WTC11 (cell line): ENCODE results near the gene TP53BP2. TPM values are rescaled to one million over a fixed set of nuclear protein-coding genes. Genes with fewer than 3 reads are reported as not detected.

Experiments used
- ATAC-seq: fragments of 200-7000 bp; cut with Tn5 transposase; 2 replicates; pipeline ENCODE4 v1.10.0; 2021; ENCODE audit warnings: mild to moderate bottlenecking, moderate library complexity
- CTCF ChIA-PET: fragments of 300-600 bp; sonication (Branson Sonifier 250); formaldehyde crosslinking; loops from one replicate; lab custom pipeline; 2021; ENCODE audit warnings: antibody characterized with exemption; lab: Charles Lee
- POLR2A ChIA-PET: fragments of 350-600 bp; sonication (Branson Sonifier 250); formaldehyde crosslinking; loops from one replicate; lab custom pipeline; 2021; ENCODE audit warnings: antibody characterized with exemption; lab: Charles Lee
- DNase-seq: peaks from one replicate; pipeline ENCODE4 v3.0.0; 2021; ENCODE audit warnings: low spot score
- H3K27ac Mint-ChIP-seq: 2 replicates; pipeline ENCODE4 v1.8.0; 2021; ENCODE audit warnings: mixed read lengths
- H3K27me3 Mint-ChIP-seq: 2 replicates; pipeline ENCODE4 v1.8.0; 2021; ENCODE audit warnings: low read depth, mild to moderate bottlenecking, moderate library complexity, mixed read lengths
- H3K36me3 Mint-ChIP-seq: 2 replicates; pipeline ENCODE4 v1.8.0; 2021; ENCODE audit warnings: mixed read lengths
- H3K4me1 Mint-ChIP-seq: 2 replicates; pipeline ENCODE4 v1.8.0; 2022; ENCODE audit warnings: mixed read lengths
- H3K4me3 Mint-ChIP-seq: 2 replicates; pipeline ENCODE4 v1.8.0; 2021; ENCODE audit warnings: mild to moderate bottlenecking, moderate library complexity, mixed read lengths
- H3K9me3 Mint-ChIP-seq: 2 replicates; pipeline ENCODE4 v1.8.0; 2021; ENCODE audit warnings: mixed read lengths
- ATF3 ChIP-seq: sonication (generic); formaldehyde crosslinking; conservative IDR thresholded peaks from 2 replicates; pipeline ENCODE4 v1.8.1; 2022; ENCODE audit warnings: mild to moderate bottlenecking, missing genetic modification reagents
- CTCF ChIP-seq: fragments of 200-600 bp; IDR thresholded peaks from 2 replicates; pipeline ENCODE4 v1.8.0; 2022; ENCODE audit warnings: antibody characterized with exemption
- E2F5 ChIP-seq: sonication (generic); formaldehyde crosslinking; IDR thresholded peaks from 2 replicates; pipeline ENCODE4 v1.8.1; 2022; ENCODE audit warnings: mild to moderate bottlenecking, moderate library complexity, missing genetic modification reagents
- ELF4 ChIP-seq: sonication (generic); formaldehyde crosslinking; IDR thresholded peaks from 2 replicates; pipeline ENCODE4 v1.8.1; 2022; ENCODE audit warnings: low read depth, mild to moderate bottlenecking, moderate library complexity, missing genetic modification reagents
- EMX1 ChIP-seq: fragments of 250-450 bp; sonication (Bioruptor Pico); IDR thresholded peaks from 2 replicates; pipeline ENCODE4 v1.8.0; 2021; ENCODE audit warnings: mild to moderate bottlenecking
- ESRRA ChIP-seq: sonication (generic); formaldehyde crosslinking; IDR thresholded peaks from 2 replicates; pipeline ENCODE4 v1.8.1; 2022; ENCODE audit warnings: mild to moderate bottlenecking, missing genetic modification reagents, borderline replicate concordance
- FOXP4 ChIP-seq: sonication (generic); formaldehyde crosslinking; IDR thresholded peaks from 2 replicates; pipeline ENCODE4 v1.8.0; 2022; ENCODE audit warnings: mild to moderate bottlenecking, missing genetic modification reagents
- HMGXB4 ChIP-seq: sonication (generic); formaldehyde crosslinking; IDR thresholded peaks from 2 replicates; pipeline ENCODE4 v1.8.1; 2023; ENCODE audit warnings: mild to moderate bottlenecking, moderate library complexity, missing genetic modification reagents
- MYBL2 ChIP-seq: sonication (generic); formaldehyde crosslinking; IDR thresholded peaks from 2 replicates; pipeline ENCODE4 v1.8.1; 2023; ENCODE audit warnings: mild to moderate bottlenecking, moderate library complexity, missing genetic modification reagents
- NFATC4 ChIP-seq: fragments of 250-450 bp; sonication (Bioruptor Pico); IDR thresholded peaks from 2 replicates; pipeline ENCODE4 v1.9.0; 2021; ENCODE audit warnings: mild to moderate bottlenecking
- PRDM15 ChIP-seq: sonication (generic); formaldehyde crosslinking; IDR thresholded peaks from 2 replicates; pipeline ENCODE4 v1.8.0; 2022; ENCODE audit warnings: missing genetic modification reagents
- PREB ChIP-seq: sonication (generic); formaldehyde crosslinking; IDR thresholded peaks from 2 replicates; pipeline ENCODE4 v1.8.1; 2022; ENCODE audit warnings: mild to moderate bottlenecking, missing genetic modification reagents, moderate library complexity, borderline replicate concordance
- PRRX2 ChIP-seq: fragments of 250-450 bp; sonication (Bioruptor Pico); IDR thresholded peaks from 2 replicates; pipeline ENCODE4 v1.8.0; 2021; ENCODE audit warnings: mild to moderate bottlenecking
- SOX15 ChIP-seq: fragments of 250-450 bp; sonication (Bioruptor Pico); IDR thresholded peaks from 2 replicates; pipeline ENCODE4 v1.9.0; 2021; ENCODE audit warnings: mild to moderate bottlenecking
- TCF7 ChIP-seq: sonication (generic); formaldehyde crosslinking; IDR thresholded peaks from 2 replicates; pipeline ENCODE4 v1.8.0; 2022; ENCODE audit warnings: mild to moderate bottlenecking, low read depth, missing genetic modification reagents, moderate library complexity
- ZNF138 ChIP-seq: sonication (generic); formaldehyde crosslinking; conservative IDR thresholded peaks from 2 replicates; pipeline ENCODE4 v1.8.1; 2022; ENCODE audit warnings: mild to moderate bottlenecking, moderate library complexity, missing genetic modification reagents
- ZNF263 ChIP-seq: sonication (generic); formaldehyde crosslinking; IDR thresholded peaks from 2 replicates; pipeline ENCODE4 v1.8.1; 2022; ENCODE audit warnings: low read depth, mild to moderate bottlenecking, moderate library complexity, missing genetic modification reagents
- ZNF532 ChIP-seq: fragments of 250-450 bp; sonication (Bioruptor Pico); IDR thresholded peaks from 2 replicates; pipeline ENCODE4 v1.9.0; 2021; ENCODE audit warnings: mild to moderate bottlenecking, borderline replicate concordance
- total RNA-seq: library from RNA; stranded (reverse); gene quantifications from 3 replicates; pipeline ENCODE4 v1.2.3, GENCODE V29; 2021

The TP53BP2 gene
- total RNA-seq, 1 experiment from 2014 or later = 42.7 TPM

GRCh38 chr1:223844787-223845036, 1.0 kb downstream of the TP53BP2 start:
- TF ChIP-seq ESRRA (CRISPR knock-in tag) (no peak), ZNF532 (CRISPR knock-in tag) (no peak), EMX1 (CRISPR knock-in tag) (no peak), ZNF138 (CRISPR knock-in tag) (no peak), ZNF263 (CRISPR knock-in tag) (no peak), ATF3 (no peak), HMGXB4 (CRISPR knock-in tag) (no peak), TCF7 (CRISPR knock-in tag) (no peak), E2F5 (CRISPR knock-in tag) (no peak), ELF4 (CRISPR knock-in tag) (no peak), FOXP4 (CRISPR knock-in tag) (no peak)
- H3K4me3 Mint-ChIP-seq = peak overlapping the region; percentile 97
- DNase-seq = no peak
- POLR2A ChIA-PET = no interaction called here
- peak overlapping the region; percentile 96 for H3K27ac Mint-ChIP-seq
- CTCF ChIA-PET = no interaction called here
- H3K9me3 Mint-ChIP-seq = peaks cover 9% of the 10 kb centered on the region
- no peaks in the 10 kb centered on the region for H3K27me3 Mint-ChIP-seq
- H3K4me1 Mint-ChIP-seq = peaks cover 31% of the 10 kb centered on the region
- no peak for ATAC-seq
- 0 out of 2 replicates have a peak, but pooled peaks cover 4% of the 10 kb centered on the region for H3K36me3 Mint-ChIP-seq

GRCh38 chr1:223843934-223844786, 1.6 kb downstream of the TP53BP2 start:
- POLR2A ChIA-PET = no interaction called here
- Mint-ChIP-seq H3K27ac (no peak overlapping the region), H3K27me3 (no peaks in the 10 kb centered on the region), H3K9me3 (peaks cover 9% of the 10 kb centered on the region), H3K4me3 (peak overlapping the region; percentile 97), H3K36me3 (0 out of 2 replicates have a peak, but pooled peaks cover 4% of the 10 kb centered on the region), H3K4me1 (peaks cover 31% of the 10 kb centered on the region)
- CTCF ChIA-PET = no interaction called here
- ATAC-seq (no peak), DNase-seq (no peak)
- TF ChIP-seq NFATC4 (CRISPR knock-in tag) (no peak), PRRX2 (CRISPR knock-in tag) (no peak), MYBL2 (CRISPR knock-in tag) (no peak), PRDM15 (no peak), TCF7 (CRISPR knock-in tag) (no peak), CTCF (no peak), PREB (no peak), SOX15 (CRISPR knock-in tag) (no peak)
